ENCODE measurements around the gene C8B.

The C8B gene

DNA sequence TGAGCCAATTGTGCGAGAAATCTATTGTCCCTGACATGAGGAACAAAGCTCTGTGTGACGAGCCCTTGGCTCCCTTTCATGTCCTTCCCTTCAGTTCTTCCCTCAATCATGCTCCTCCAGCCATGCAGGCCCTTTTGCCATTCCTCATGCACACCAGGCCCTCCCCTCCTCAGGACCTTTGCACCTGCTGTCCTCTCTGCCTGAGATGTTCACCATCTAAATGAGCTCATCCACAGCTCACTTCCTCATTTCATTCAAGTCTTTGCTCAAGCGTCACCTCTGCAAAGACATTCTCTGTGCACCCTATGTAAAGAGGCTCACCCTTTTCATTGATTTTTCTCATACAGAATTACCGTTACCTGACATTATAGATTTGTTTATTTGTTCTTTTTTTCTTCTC is 43.7 kb downstream of the C8B start:
- Histone ChIP-seq H3K36me3 (ENCODE audit: control insufficient read depth, insufficient read depth, low read length) (no peaks in the 10 kb centered on the region), H3K9me3 (ENCODE audit: control insufficient read depth, low read length) (no peaks in the 10 kb centered on the region), H3K4me1 (ENCODE audit: control insufficient read depth, insufficient read depth, low read length) (peaks cover 16% of the 10 kb centered on the region), H3K4me3 (ENCODE audit: insufficient read depth, low read depth, low read length) (no peak overlapping the region), H3K27me3 (ENCODE audit: control insufficient read depth, insufficient read depth, low read length, poor library complexity, severe bottlenecking) (no peaks in the 10 kb centered on the region), H3K27ac (ENCODE audit: insufficient read depth, low read depth, low read length, poor library complexity, severe bottlenecking) (no peak overlapping the region)
- WGBS, 2 experiments: 87 to 90% methylated on average over 3 to 4 of the region's 4 CpGs

DNA sequence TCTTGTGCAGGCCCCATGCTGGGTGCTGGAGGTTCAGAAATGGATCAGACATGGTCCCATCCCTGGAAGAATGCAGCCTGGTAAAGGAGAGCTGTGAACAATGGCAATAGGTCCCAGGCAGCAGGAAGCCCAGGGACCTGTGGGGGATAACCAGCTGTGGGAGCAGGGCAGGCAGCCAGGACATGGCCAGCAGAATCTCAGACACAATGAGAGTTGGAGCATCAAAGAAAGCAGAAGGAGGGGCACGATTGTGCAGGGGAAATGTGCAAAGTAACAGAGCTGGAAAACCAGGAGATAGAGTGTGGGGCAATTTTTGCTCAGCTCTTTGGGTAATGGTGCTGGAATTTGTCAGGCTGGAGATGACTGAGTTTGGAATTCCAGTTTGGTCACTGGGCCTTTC is 44.3 kb downstream of the C8B start:
- H3K4me3 ChIP-seq (ENCODE audit: insufficient read depth, low read depth, low read length): no peak overlapping the region
- no peaks in the 10 kb centered on the region for H3K9me3 ChIP-seq (ENCODE audit: control insufficient read depth, low read length)
- H3K36me3 ChIP-seq (ENCODE audit: control insufficient read depth, insufficient read depth, low read length): no peaks in the 10 kb centered on the region
- no peak overlapping the region for H3K27ac ChIP-seq (ENCODE audit: insufficient read depth, low read depth, low read length, poor library complexity, severe bottlenecking)
- WGBS, 2 experiments: 76 to 81% methylated on average over 1 of the region's 1 CpG
- no peaks in the 10 kb centered on the region for H3K27me3 ChIP-seq (ENCODE audit: control insufficient read depth, insufficient read depth, low read length, poor library complexity, severe bottlenecking)
- H3K4me1 ChIP-seq (ENCODE audit: control insufficient read depth, insufficient read depth, low read length): peaks cover 20% of the 10 kb centered on the region

DNA sequence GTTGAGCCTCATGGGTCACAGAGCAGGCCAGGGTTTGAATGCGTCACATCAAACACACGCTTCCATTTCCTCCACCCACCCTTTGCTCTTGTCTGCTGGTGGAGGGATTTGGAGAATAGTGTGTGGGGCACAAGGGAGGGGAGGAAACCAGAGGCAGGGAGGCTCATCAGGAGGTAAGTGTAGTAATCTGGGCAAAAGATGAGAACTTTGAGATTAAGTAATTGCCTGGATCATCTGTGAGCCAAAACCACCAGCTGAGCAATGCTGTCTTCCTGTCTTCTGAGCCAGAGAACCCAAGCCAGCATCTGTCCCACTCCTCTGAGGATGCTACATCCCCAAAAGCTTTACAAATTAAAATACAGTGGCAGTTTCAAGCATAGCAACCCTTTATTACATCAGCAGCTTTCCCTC is 45.2 kb downstream of the C8B start:
- Histone ChIP-seq H3K9me3 (ENCODE audit: control insufficient read depth, low read length) (no peaks in the 10 kb centered on the region), H3K27ac (ENCODE audit: insufficient read depth, low read depth, low read length, poor library complexity, severe bottlenecking) (no peak overlapping the region), H3K36me3 (ENCODE audit: control insufficient read depth, insufficient read depth, low read length) (no peaks in the 10 kb centered on the region), H3K4me3 (ENCODE audit: insufficient read depth, low read depth, low read length) (no peak overlapping the region), H3K27me3 (ENCODE audit: control insufficient read depth, insufficient read depth, low read length, poor library complexity, severe bottlenecking) (no peaks in the 10 kb centered on the region), H3K4me1 (ENCODE audit: control insufficient read depth, insufficient read depth, low read length) (peaks cover 20% of the 10 kb centered on the region)
- 93% methylated on average over 2 of the region's 2 CpGs; no CpG with 5 or more reads in 1 of the 2 experiments for WGBS, 2 experiments

DNA sequence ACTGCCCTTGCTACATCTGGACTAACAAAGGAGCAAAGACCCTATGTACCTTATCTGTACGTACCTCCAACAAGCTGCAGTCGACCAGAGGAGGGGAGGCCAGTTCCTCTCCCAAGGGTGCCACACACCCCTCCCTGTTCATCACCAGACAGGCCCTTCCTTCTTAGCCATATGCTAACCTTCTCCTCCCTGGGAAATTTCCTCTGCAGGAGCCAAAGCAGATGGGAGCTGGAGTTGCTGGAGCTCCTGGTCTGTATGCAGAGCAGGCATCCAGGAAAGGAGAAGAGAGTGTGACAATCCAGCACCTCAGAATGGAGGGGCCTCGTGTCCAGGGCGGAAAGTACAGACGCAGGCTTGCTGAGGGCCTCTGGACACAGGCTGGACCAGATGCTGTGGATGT is 48.5 kb downstream of the C8B start:
- Histone ChIP-seq H3K9me3 (ENCODE audit: control insufficient read depth, low read length) (no peaks in the 10 kb centered on the region), H3K36me3 (ENCODE audit: control insufficient read depth, insufficient read depth, low read length) (no peaks in the 10 kb centered on the region), H3K27ac (ENCODE audit: insufficient read depth, low read depth, low read length, poor library complexity, severe bottlenecking) (no peak overlapping the region), H3K27me3 (ENCODE audit: control insufficient read depth, insufficient read depth, low read length, poor library complexity, severe bottlenecking) (no peaks in the 10 kb centered on the region), H3K4me3 (ENCODE audit: insufficient read depth, low read depth, low read length) (no peak overlapping the region), H3K4me1 (ENCODE audit: control insufficient read depth, insufficient read depth, low read length) (peaks cover 18% of the 10 kb centered on the region)
- 86 to 93% methylated on average over 5 of the region's 5 CpGs for WGBS, 2 experiments

DNA sequence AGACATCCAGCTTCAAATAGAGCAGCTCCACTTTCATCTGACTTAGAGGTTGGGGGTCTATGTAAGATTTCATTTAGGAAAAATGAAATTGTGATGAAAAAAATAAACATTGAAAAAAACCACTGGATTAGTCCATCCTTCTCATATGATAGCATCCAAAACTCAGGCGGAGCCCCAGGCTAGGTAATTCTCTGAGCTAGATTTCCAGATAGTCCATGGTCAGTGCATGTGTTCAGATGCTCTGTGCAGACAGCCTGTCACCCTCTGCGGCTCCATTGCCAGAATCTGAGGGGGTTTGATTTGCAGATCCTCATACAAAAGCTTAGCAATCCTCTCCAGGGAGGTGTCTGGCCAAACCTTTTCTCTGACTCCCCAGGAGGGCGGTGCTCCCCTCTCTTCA is 49.2 kb downstream of the C8B start:
- no peak overlapping the region for H3K27ac ChIP-seq (ENCODE audit: insufficient read depth, low read depth, low read length, poor library complexity, severe bottlenecking)
- no peaks in the 10 kb centered on the region for H3K27me3 ChIP-seq (ENCODE audit: control insufficient read depth, insufficient read depth, low read length, poor library complexity, severe bottlenecking)
- 87 to 89% methylated on average over 3 of the region's 3 CpGs for WGBS, 2 experiments
- no peak overlapping the region for H3K4me3 ChIP-seq (ENCODE audit: insufficient read depth, low read depth, low read length)
- H3K36me3 ChIP-seq (ENCODE audit: control insufficient read depth, insufficient read depth, low read length): no peaks in the 10 kb centered on the region
- H3K9me3 ChIP-seq (ENCODE audit: control insufficient read depth, low read length): no peaks in the 10 kb centered on the region
- H3K4me1 ChIP-seq (ENCODE audit: control insufficient read depth, insufficient read depth, low read length): peaks cover 16% of the 10 kb centered on the region

DNA sequence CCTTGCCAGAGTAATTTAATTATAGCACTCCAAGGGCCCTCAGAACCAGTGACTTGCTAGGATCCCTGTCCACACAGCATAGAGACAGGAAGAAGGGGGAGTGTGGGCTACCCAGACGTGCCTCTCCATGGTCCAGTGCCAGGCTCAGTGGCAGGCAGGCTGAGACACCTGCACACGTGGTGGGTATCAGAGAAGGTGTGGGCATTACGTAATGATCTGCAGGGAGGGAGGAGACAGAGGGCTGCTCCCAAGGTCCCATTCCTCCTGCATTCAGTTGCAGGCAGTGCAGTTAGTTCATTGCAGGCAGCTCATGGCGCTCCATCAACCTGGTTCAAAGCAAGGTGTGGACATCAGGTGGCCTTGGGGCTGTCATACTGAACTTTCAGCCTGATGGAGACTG is 49.9 kb downstream of the C8B start:
- H3K4me3 ChIP-seq (ENCODE audit: insufficient read depth, low read depth, low read length): no peak overlapping the region

DNA sequence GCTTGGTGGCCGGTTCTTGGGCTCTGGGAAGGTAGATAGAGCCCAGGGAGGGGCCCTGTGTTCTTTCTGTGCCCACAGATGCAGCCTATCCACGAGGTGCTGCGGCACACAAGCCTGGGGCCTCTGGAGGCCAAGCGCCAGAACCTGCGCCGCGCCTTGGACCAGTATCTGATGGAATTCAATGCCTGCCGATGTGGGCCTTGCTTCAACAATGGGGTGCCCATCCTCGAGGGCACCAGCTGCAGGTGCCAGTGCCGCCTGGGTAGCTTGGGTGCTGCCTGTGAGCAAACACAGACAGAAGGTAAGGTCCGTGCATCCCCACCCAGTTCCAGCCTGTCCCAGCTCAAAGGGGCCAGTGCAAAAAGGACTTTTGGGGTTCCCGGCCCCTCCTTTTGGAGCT is 53.5 kb downstream of the C8B start:
- WGBS, 2 experiments: 94% methylated on average over 12 of the region's 12 CpGs
- Histone ChIP-seq H3K4me3 (ENCODE audit: insufficient read depth, low read depth, low read length) (no peak overlapping the region), H3K4me1 (ENCODE audit: control insufficient read depth, insufficient read depth, low read length) (peaks cover 7% of the 10 kb centered on the region), H3K9me3 (ENCODE audit: control insufficient read depth, low read length) (no peaks in the 10 kb centered on the region), H3K36me3 (ENCODE audit: control insufficient read depth, insufficient read depth, low read length) (no peaks in the 10 kb centered on the region), H3K27ac (ENCODE audit: insufficient read depth, low read depth, low read length, poor library complexity, severe bottlenecking) (no peak overlapping the region), H3K27me3 (ENCODE audit: control insufficient read depth, insufficient read depth, low read length, poor library complexity, severe bottlenecking) (no peaks in the 10 kb centered on the region)

More for the DNA sequence above, 49.9 kb downstream of the C8B start:
- Histone ChIP-seq H3K27ac (ENCODE audit: insufficient read depth, low read depth, low read length, poor library complexity, severe bottlenecking) (no peak overlapping the region), H3K9me3 (ENCODE audit: control insufficient read depth, low read length) (no peaks in the 10 kb centered on the region), H3K4me1 (ENCODE audit: control insufficient read depth, insufficient read depth, low read length) (peaks cover 11% of the 10 kb centered on the region), H3K27me3 (ENCODE audit: control insufficient read depth, insufficient read depth, low read length, poor library complexity, severe bottlenecking) (no peaks in the 10 kb centered on the region), H3K36me3 (ENCODE audit: control insufficient read depth, insufficient read depth, low read length) (no peaks in the 10 kb centered on the region)
- WGBS, 2 experiments: 93 to 96% methylated on average over 4 of the region's 4 CpGs

DNA sequence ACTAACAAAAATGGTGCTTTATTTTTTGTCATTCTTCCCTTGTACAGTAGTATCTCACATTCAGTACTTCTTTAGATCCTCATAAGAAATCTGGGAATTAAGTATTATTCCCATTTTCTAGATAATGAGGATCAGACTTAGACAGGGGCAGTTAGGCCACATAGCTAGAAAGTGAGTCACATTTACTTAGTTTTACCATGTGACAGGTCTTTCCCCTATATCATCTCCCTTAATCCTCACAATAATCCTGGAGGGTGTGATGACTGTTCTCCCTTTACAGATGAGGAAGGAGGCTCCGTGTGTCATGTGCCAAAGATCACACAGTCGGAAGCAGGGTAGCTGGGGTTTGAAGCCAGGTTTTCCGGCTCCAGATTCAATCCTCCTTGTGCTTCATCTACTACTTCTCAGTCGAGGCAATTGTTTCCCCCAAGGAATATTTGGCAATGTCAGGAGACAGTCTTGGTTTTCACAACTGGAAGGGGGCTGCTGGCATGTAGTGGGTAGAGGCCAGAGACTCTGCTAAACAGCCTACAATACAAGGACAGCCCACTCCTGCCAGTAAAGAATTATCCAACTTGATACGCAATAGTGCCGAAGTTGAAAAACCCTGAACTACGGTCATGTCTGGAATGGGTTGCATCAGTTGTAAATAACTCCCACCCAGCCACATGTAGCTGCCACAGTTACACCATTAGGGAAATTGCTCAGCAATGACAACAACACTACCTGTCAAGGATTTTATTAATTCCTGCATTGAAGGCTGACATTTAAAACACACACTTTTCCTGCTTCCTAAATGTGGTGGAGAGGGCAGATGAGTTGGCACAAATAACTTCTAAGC is 54.5 kb downstream of the C8B start:
- H3K4me3 ChIP-seq (ENCODE audit: insufficient read depth, low read depth, low read length): no peak overlapping the region
- no peaks in the 10 kb centered on the region for H3K36me3 ChIP-seq (ENCODE audit: control insufficient read depth, insufficient read depth, low read length)
- 95 to 96% methylated on average over 7 of the region's 7 CpGs for WGBS, 2 experiments
- no peaks in the 10 kb centered on the region for H3K4me1 ChIP-seq (ENCODE audit: control insufficient read depth, insufficient read depth, low read length)
- H3K27ac ChIP-seq (ENCODE audit: insufficient read depth, low read depth, low read length, poor library complexity, severe bottlenecking): no peak overlapping the region
- H3K27me3 ChIP-seq (ENCODE audit: control insufficient read depth, insufficient read depth, low read length, poor library complexity, severe bottlenecking): no peaks in the 10 kb centered on the region
- no peaks in the 10 kb centered on the region for H3K9me3 ChIP-seq (ENCODE audit: control insufficient read depth, low read length)

DNA sequence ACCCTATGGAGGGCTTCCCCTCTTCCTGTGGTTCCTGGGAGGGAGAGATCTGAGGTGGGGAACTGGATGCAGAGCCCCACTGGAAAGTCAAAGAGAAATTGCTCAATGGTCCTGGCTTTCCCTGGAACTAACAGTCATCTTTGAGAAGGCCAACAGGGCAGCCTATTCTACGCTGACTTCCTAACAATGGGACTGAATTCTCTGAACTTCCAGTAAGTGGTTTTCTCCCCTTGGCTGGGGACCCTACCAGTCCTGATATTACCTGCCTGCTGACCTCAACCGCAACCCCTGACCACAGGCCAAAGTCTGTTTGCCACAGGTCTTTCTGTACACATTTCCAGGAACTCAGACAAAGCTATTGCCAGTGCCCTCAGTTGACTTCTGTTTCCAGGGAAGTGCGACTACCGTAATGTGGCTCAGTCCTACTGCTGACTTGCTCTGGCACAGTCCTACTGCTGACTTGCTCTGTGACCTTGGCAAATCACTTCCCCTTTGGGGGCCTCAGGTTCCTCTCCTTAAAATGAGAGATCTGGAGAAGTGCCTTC is 55.3 kb downstream of the C8B start:
- Histone ChIP-seq H3K9me3 (ENCODE audit: control insufficient read depth, low read length) (no peaks in the 10 kb centered on the region), H3K27me3 (ENCODE audit: control insufficient read depth, insufficient read depth, low read length, poor library complexity, severe bottlenecking) (no peaks in the 10 kb centered on the region), H3K27ac (ENCODE audit: insufficient read depth, low read depth, low read length, poor library complexity, severe bottlenecking) (no peak overlapping the region), H3K36me3 (ENCODE audit: control insufficient read depth, insufficient read depth, low read length) (no peaks in the 10 kb centered on the region), H3K4me3 (ENCODE audit: insufficient read depth, low read depth, low read length) (no peak overlapping the region), H3K4me1 (ENCODE audit: control insufficient read depth, insufficient read depth, low read length) (no peaks in the 10 kb centered on the region)
- WGBS, 2 experiments: 93 to 96% methylated on average over 4 of the region's 4 CpGs

DNA sequence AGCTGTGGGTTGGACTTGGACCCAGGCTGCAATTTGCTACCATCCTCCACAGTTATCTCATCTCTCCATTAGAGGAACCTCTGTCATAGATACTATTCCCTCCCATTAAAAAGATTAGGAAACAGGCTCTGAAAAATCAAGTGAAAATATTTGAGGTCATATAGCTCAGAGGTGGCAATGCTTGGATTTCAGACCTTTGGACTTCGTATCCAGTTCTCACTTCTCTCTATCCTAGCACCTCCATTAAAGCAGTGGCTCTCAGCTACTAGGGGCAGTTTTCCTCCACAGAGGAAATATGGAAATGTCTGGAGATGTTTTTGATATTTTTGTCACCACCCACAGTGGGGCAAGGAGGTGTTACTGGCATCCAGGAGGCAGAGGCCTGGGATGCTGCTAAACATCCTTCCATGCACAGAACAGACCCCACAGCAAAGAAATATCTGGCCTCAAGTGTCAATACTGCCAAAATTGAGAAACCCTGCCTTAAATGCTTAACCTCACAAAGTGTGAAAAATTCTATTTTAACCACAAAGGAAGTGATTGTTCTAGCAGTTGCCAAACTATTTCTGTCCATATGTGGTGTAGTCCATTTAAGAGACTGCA is 57.1 kb downstream of the C8B start:
- H3K9me3 ChIP-seq (ENCODE audit: control insufficient read depth, low read length): no peaks in the 10 kb centered on the region
- no peaks in the 10 kb centered on the region for H3K4me1 ChIP-seq (ENCODE audit: control insufficient read depth, insufficient read depth, low read length)
- H3K36me3 ChIP-seq (ENCODE audit: control insufficient read depth, insufficient read depth, low read length): no peaks in the 10 kb centered on the region
- H3K4me3 ChIP-seq (ENCODE audit: insufficient read depth, low read depth, low read length): no peak overlapping the region
- H3K27me3 ChIP-seq (ENCODE audit: control insufficient read depth, insufficient read depth, low read length, poor library complexity, severe bottlenecking): no peaks in the 10 kb centered on the region
- 91 to 95% methylated on average over 1 of the region's 1 CpG for WGBS, 2 experiments
- H3K27ac ChIP-seq (ENCODE audit: insufficient read depth, low read depth, low read length, poor library complexity, severe bottlenecking): no peak overlapping the region

Measured in ectodermal cell (in vitro differentiated cells).